ENCODE data around the gene GABRB3.

Gene GABRB3

GRCh38 chr15:26772154-26773066, at the start of gene GABRB3:
Gene GABRB3, minus strand, starts transcription at chr15:26773066.
- no peak for DNase-seq

- no peak for DNase-seq
Observed at GRCh38 chr15:26807517-26808427, 34.9 kb upstream of the GABRB3 start.

GRCh38 chr15:26806574-26806973, 33.7 kb upstream of the GABRB3 start:
- no peak for DNase-seq

- DNase-seq, result no peak
Observed at GRCh38 chr15:26806151-26806550, 33.3 kb upstream of the GABRB3 start.

- DNase-seq, result no peak
Observed at GRCh38 chr15:26805470-26805869, 32.6 kb upstream of the GABRB3 start.

GRCh38 chr15:26804063-26804804, 31.4 kb upstream of the GABRB3 start:
- no peak for DNase-seq

- DNase-seq, result no peak
Observed at GRCh38 chr15:26790118-26790517, 17.3 kb upstream of the GABRB3 start.

- no peak for DNase-seq
Observed at GRCh38 chr15:26781816-26782215, 8.9 kb upstream of the GABRB3 start.

- no peak for DNase-seq
Observed at GRCh38 chr15:26773917-26774316, 1.1 kb upstream of the GABRB3 start.

- DNase-seq, result peak; percentile 42 to 47
Observed at GRCh38 chr15:26773067-26773877, 406 bp upstream of the GABRB3 start.

- DNase-seq, result peak in 1 of 2 donors; percentile 46
Observed at GRCh38 chr15:26771578-26772153, 1.2 kb downstream of the GABRB3 start.

- no peak for DNase-seq
Observed at GRCh38 chr15:26771168-26771567, 1.7 kb downstream of the GABRB3 start.

- DNase-seq, result no peak
Observed at GRCh38 chr15:26767169-26767670, 5.6 kb downstream of the GABRB3 start.

GRCh38 chr15:26766262-26766661, 6.6 kb downstream of the GABRB3 start:
- DNase-seq, result no peak

GRCh38 chr15:26759986-26760385, 12.9 kb downstream of the GABRB3 start:
- DNase-seq, result no peak

GRCh38 chr15:26758079-26758478, 14.8 kb downstream of the GABRB3 start:
- DNase-seq, result no peak

- no peak for DNase-seq
Observed at GRCh38 chr15:26757141-26757540, 15.7 kb downstream of the GABRB3 start.

GRCh38 chr15:26744894-26745293, 28.0 kb downstream of the GABRB3 start:
- DNase-seq, result no peak

GRCh38 chr15:26739791-26740190, 33.1 kb downstream of the GABRB3 start:
- DNase-seq, result no peak

GRCh38 chr15:26738996-26739395, 33.9 kb downstream of the GABRB3 start:
- DNase-seq, result no peak

GRCh38 chr15:26736502-26737248, 36.2 kb downstream of the GABRB3 start:
- no peak for DNase-seq

Measured in hippocampal formation (tissue), 2 donors.